ENCODE results near the gene RHEX. TPM values are rescaled to one million over a fixed set of nuclear protein-coding genes. Genes with fewer than 3 reads are reported as not detected.

RHEX gene
- total RNA-seq, 2 experiments from 2014 or later, result not detected

GRCh38 chr1:206105464-206105995 lies 52.6 kb downstream of the RHEX start:
- no peak overlapping the region for H3K27ac Mint-ChIP-seq
- no peak for DNase-seq
- ATAC-seq, result no peak
- ChIA-PET POLR2A (interaction anchor here (1.4 kb wide), 1 partner anchor 75 kb away, joined by 5 read pairs; no protein-coding TSS in a partner anchor), CTCF (interaction anchor here (0.9 to 12.4 kb wide), 25 partner anchors 9 to 447 kb away, joined by 3 to 252 read pairs (median 5); no protein-coding TSS in a partner anchor)
- H3K27me3 Mint-ChIP-seq (ENCODE audit: low read depth), result peaks cover 19% of the 10 kb centered on the region
- no peaks in the 10 kb centered on the region for H3K9me3 Mint-ChIP-seq (ENCODE audit: insufficient read depth)
- H3K4me3 Mint-ChIP-seq, result no peak overlapping the region
- no peaks in the 10 kb centered on the region for H3K36me3 Mint-ChIP-seq (ENCODE audit: low read depth)
- H3K4me1 Mint-ChIP-seq (ENCODE audit: low read depth), result no peaks in the 10 kb centered on the region

GRCh38 chr1:206106328-206107167 lies 53.6 kb downstream of the RHEX start:
- ChIA-PET POLR2A (interaction anchor here (1.4 kb wide), 1 partner anchor 76 kb away, joined by 5 read pairs; no protein-coding TSS in a partner anchor), CTCF (interaction anchor here (0.6 to 12.4 kb wide), 34 partner anchors 9 to 448 kb away, joined by 3 to 252 read pairs (median 5); no protein-coding TSS in a partner anchor)
- Mint-ChIP-seq H3K27ac (no peak overlapping the region), H3K4me1 (ENCODE audit: low read depth) (no peaks in the 10 kb centered on the region), H3K36me3 (ENCODE audit: low read depth) (no peaks in the 10 kb centered on the region), H3K27me3 (ENCODE audit: low read depth) (peaks cover 9% of the 10 kb centered on the region), H3K4me3 (no peak overlapping the region), H3K9me3 (ENCODE audit: insufficient read depth) (no peaks in the 10 kb centered on the region)
- peak; percentile 83 for DNase-seq
- peak; percentile 89 for ATAC-seq

- CTCF ChIA-PET, result interaction anchor here (0.8 to 12.4 kb wide), 11 partner anchors 8 to 448 kb away, joined by 3 to 252 read pairs (median 6); no protein-coding TSS in a partner anchor
- ATAC-seq, result no peak
- no peaks in the 10 kb centered on the region for H3K9me3 Mint-ChIP-seq (ENCODE audit: insufficient read depth)
- DNase-seq, result no peak
- H3K36me3 Mint-ChIP-seq (ENCODE audit: low read depth), result no peaks in the 10 kb centered on the region
- H3K27me3 Mint-ChIP-seq (ENCODE audit: low read depth), result peaks cover 9% of the 10 kb centered on the region
- no peak overlapping the region for H3K4me3 Mint-ChIP-seq
- POLR2A ChIA-PET, result interaction anchor here (1.4 kb wide), 1 partner anchor 76 kb away, joined by 5 read pairs; no protein-coding TSS in a partner anchor
- no peak overlapping the region for H3K27ac Mint-ChIP-seq
- H3K4me1 Mint-ChIP-seq (ENCODE audit: low read depth), result no peaks in the 10 kb centered on the region
These were observed 54.2 kb downstream of the RHEX start for GRCh38 chr1:206107168-206107544.

GRCh38 chr1:206108635-206109034 lies 55.7 kb downstream of the RHEX start:
- Mint-ChIP-seq H3K27ac (no peak overlapping the region), H3K9me3 (ENCODE audit: insufficient read depth) (no peaks in the 10 kb centered on the region), H3K4me1 (ENCODE audit: low read depth) (no peaks in the 10 kb centered on the region), H3K27me3 (ENCODE audit: low read depth) (peaks cover 7% of the 10 kb centered on the region), H3K36me3 (ENCODE audit: low read depth) (no peaks in the 10 kb centered on the region), H3K4me3 (no peak overlapping the region)
- ChIA-PET CTCF (interaction anchor here (0.8 to 12.4 kb wide), 6 partner anchors 78 to 191 kb away, joined by 3 to 252 read pairs (median 6); no protein-coding TSS in a partner anchor), POLR2A (interaction anchor here (0.7 kb wide), 1 partner anchor 12 kb away, joined by 3 read pairs; no protein-coding TSS in a partner anchor)
- ATAC-seq (no peak), DNase-seq (no peak)

GRCh38 chr1:206109718-206110117 lies 56.7 kb downstream of the RHEX start:
- H3K27ac Mint-ChIP-seq, result no peak overlapping the region
- H3K27me3 Mint-ChIP-seq (ENCODE audit: low read depth), result peaks cover 16% of the 10 kb centered on the region
- H3K4me1 Mint-ChIP-seq (ENCODE audit: low read depth), result no peaks in the 10 kb centered on the region
- H3K36me3 Mint-ChIP-seq (ENCODE audit: low read depth), result no peaks in the 10 kb centered on the region
- no peak overlapping the region for H3K4me3 Mint-ChIP-seq
- POLR2A ChIA-PET, result no interaction called here
- no peak for ATAC-seq
- no peaks in the 10 kb centered on the region for H3K9me3 Mint-ChIP-seq (ENCODE audit: insufficient read depth)
- CTCF ChIA-PET, result interaction anchor here (1.5 to 12.4 kb wide), 2 partner anchors 79 to 132 kb away, joined by 7 to 252 read pairs; no protein-coding TSS in a partner anchor
- no peak for DNase-seq

GRCh38 chr1:206110161-206110560 lies 57.2 kb downstream of the RHEX start:
- ATAC-seq (no peak), DNase-seq (no peak)
- Mint-ChIP-seq H3K27me3 (ENCODE audit: low read depth) (peaks cover 18% of the 10 kb centered on the region), H3K36me3 (ENCODE audit: low read depth) (no peaks in the 10 kb centered on the region), H3K4me3 (no peak overlapping the region), H3K27ac (no peak overlapping the region), H3K9me3 (ENCODE audit: insufficient read depth) (no peaks in the 10 kb centered on the region), H3K4me1 (ENCODE audit: low read depth) (no peaks in the 10 kb centered on the region)
- ChIA-PET POLR2A (no interaction called here), CTCF (interaction anchor here (1.5 to 12.4 kb wide), 2 partner anchors 79 to 132 kb away, joined by 7 to 252 read pairs; no protein-coding TSS in a partner anchor)

GRCh38 chr1:206110820-206111219 lies 57.8 kb downstream of the RHEX start:
- Mint-ChIP-seq H3K4me3 (no peak overlapping the region), H3K4me1 (ENCODE audit: low read depth) (no peaks in the 10 kb centered on the region), H3K9me3 (ENCODE audit: insufficient read depth) (no peaks in the 10 kb centered on the region), H3K27ac (no peak overlapping the region), H3K27me3 (ENCODE audit: low read depth) (peaks cover 23% of the 10 kb centered on the region), H3K36me3 (ENCODE audit: low read depth) (no peaks in the 10 kb centered on the region)
- ChIA-PET POLR2A (no interaction called here), CTCF (interaction anchor here (0.5 to 12.4 kb wide), 4 partner anchors 80 to 133 kb away, joined by 4 to 252 read pairs (median 6); no protein-coding TSS in a partner anchor)
- no peak for DNase-seq
- no peak for ATAC-seq

GRCh38 chr1:206111271-206111927 lies 58.4 kb downstream of the RHEX start:
- Mint-ChIP-seq H3K9me3 (ENCODE audit: insufficient read depth) (no peaks in the 10 kb centered on the region), H3K36me3 (ENCODE audit: low read depth) (no peaks in the 10 kb centered on the region), H3K27me3 (ENCODE audit: low read depth) (peaks cover 28% of the 10 kb centered on the region), H3K4me3 (no peak overlapping the region), H3K4me1 (ENCODE audit: low read depth) (no peaks in the 10 kb centered on the region), H3K27ac (no peak overlapping the region)
- DNase-seq, result no peak
- ChIA-PET CTCF (interaction anchor here (0.5 to 12.4 kb wide), 5 partner anchors 81 to 134 kb away, joined by 4 to 252 read pairs (median 5); no protein-coding TSS in a partner anchor), POLR2A (no interaction called here)
- no peak for ATAC-seq

GRCh38 chr1:206112600-206113301 lies 59.8 kb downstream of the RHEX start:
- CTCF ChIA-PET, result interaction anchor here (1.5 kb wide), 1 partner anchor 135 kb away, joined by 4 read pairs; no protein-coding TSS in a partner anchor
- Mint-ChIP-seq H3K27ac (no peak overlapping the region), H3K4me1 (ENCODE audit: low read depth) (peaks cover 6% of the 10 kb centered on the region), H3K4me3 (no peak overlapping the region), H3K9me3 (ENCODE audit: insufficient read depth) (no peaks in the 10 kb centered on the region), H3K27me3 (ENCODE audit: low read depth) (peaks cover 35% of the 10 kb centered on the region), H3K36me3 (ENCODE audit: low read depth) (no peaks in the 10 kb centered on the region)
- DNase-seq, result no peak
- POLR2A ChIA-PET, result no interaction called here
- ATAC-seq, result no peak

- DNase-seq, result no peak
- POLR2A ChIA-PET, result no interaction called here
- peaks cover 47% of the 10 kb centered on the region for H3K27me3 Mint-ChIP-seq (ENCODE audit: low read depth)
These were observed 62.0 kb downstream of the RHEX start for GRCh38 chr1:206114692-206115640.

More at GRCh38 chr1:206114692-206115640, 62.0 kb downstream of the RHEX start:
- ATAC-seq, result no peak
- Mint-ChIP-seq H3K27ac (no peak overlapping the region), H3K4me1 (ENCODE audit: low read depth) (peaks cover 8% of the 10 kb centered on the region), H3K36me3 (ENCODE audit: low read depth) (no peaks in the 10 kb centered on the region), H3K9me3 (ENCODE audit: insufficient read depth) (peaks cover 2% of the 10 kb centered on the region), H3K4me3 (no peak overlapping the region)
- CTCF ChIA-PET, result interaction anchor here (1.1 to 2.3 kb wide), 4 partner anchors 9 to 138 kb away, joined by 3 to 6 read pairs (median 5); no protein-coding TSS in a partner anchor
